PFSK-1 (cell line): Measurements from ENCODE around the gene JPT2.

ENCODE experiments used
- POLR2AphosphoS5 ChIP-seq: IDR thresholded peaks from 2 replicates; pipeline ENCODE4 v1.6.1; 2012; ENCODE audit warnings: low read depth, mild to moderate bottlenecking, control low read depth, low read length, moderate library complexity
- SIN3A ChIP-seq: IDR thresholded peaks from 2 replicates; pipeline ENCODE4 v1.6.1; 2012; ENCODE audit warnings: mild to moderate bottlenecking, low read length, moderate library complexity, borderline replicate concordance; ENCODE audit not compliant: insufficient read depth

DNA sequence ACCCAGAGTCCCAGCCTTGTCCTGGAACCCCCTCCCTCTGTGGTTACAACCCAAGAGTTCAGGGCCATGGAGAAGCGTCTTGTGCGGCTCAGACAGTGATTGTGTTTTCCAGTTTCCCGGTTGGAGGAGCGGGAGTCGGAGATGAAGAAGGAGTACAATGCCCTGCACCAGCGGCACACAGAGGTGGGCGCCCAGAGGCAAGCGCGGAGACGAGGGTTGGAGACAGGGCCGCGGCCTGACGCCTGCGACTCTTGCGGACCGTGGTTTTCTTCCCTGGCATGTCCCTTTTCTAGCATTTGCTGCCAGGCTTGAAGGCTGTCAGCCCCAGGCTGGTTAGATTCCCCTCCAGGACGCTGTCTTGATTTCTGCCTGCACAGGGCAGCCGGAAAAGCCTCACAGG lies 50.9 kb downstream of the JPT2 start:
- TF ChIP-seq SIN3A (no peak), POLR2AphosphoS5 (no peak)
